Retina (tissue), 1 donor: Measurements from ENCODE around the gene CSTPP1.
A peak's percentile ranks its signal among the peaks of the same experiment; 100 is the strongest.

ENCODE experiments used
- DNase-seq: peaks from one replicate; pipeline ENCODE4 v3.0.0-alpha.2; 2016

CSTPP1 gene

DNA sequence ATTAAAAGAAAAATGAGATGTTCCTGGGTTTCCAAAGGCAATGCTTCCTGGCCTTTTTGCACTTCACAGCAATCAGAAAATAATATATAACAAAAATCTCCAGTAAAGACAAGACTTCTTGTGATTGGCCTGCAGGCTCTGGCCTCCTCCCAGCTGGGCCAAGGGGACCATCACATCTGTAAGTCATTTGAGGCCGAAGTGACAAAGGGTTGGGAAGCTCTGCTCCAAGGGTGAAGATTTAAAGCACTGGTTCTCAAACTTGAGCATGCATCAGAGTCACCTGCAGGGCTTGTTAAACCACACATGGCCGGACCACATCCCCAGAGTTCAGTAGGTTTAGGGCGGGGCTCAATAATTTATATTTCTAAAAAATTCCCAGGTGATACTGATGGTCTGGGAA lies 208.0 kb downstream of the CSTPP1 start:
- DNase-seq, result no peak

- no peak for DNase-seq
These were observed 210.7 kb downstream of the CSTPP1 start for GRCh38 chr11:47147250-47147649.

DNA sequence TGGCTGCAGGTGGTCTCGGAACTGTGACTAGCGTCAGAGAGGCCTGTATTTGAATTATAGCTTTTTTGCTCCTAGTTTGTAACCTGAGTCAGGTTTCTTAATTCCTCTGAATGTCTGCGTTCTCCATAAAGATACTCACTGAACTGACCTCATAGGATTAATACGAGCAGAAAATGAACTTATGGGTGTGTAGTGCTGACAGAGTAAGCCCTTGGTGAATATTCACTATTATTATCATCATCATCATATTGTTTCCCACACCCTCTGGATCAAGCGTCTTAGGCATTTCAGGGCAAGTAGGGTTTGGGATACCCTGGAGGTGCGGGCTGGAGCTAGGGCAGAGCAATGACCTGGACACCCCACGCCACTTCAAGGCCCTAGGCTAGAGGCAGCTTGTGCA lies 211.1 kb downstream of the CSTPP1 start:
- DNase-seq, result no peak

DNA sequence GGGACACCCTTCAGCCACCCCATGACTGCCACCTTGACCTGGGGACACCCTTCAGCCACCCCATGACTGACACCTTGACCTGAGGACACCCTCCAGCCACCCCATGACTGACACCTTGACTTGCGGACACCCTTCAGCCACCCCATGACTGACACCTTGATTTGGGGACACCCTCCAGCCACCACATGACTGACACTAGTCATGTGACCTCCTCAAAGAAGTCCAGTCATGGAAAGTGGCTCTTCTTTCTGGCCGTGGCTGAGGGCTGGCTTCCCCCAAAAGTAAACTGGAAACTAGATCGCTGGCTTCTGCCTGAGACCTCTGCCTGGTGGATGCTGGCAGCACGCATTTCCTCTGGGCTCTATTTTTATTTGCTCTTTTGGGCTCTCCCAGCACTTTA lies 211.7 kb downstream of the CSTPP1 start:
- DNase-seq, result no peak

DNA sequence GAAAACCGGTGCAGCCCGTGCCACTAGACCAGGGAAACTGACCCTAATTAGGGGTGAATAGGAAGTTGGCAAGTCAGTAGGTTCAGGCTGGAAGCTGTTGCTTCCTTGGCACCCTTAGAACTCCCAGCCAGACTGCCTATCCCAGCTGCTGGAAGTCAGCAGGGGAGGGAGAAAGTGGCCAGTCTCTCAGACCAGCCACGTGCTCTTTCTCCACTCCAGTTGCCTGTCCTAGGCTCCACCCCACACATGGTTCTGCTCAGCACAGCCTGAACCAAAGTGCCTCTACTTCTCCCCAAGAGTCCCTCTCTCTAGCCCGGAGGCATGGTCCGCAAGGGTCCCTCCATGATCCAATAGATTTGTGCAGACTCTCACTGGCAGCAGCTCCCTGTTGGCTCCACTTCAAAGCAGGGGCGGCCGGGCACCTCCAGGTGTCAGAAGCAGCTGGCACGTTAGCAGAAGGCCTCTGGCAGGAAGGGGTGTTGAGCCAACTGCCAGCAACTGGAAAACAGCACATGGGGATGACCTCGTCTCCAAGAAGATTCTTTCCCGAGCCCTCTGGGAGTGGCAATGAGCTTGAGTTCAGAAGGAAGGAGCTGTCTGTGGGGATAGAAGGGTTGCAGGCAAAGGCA lies 212.5 kb downstream of the CSTPP1 start:
- DNase-seq, result no peak

DNA sequence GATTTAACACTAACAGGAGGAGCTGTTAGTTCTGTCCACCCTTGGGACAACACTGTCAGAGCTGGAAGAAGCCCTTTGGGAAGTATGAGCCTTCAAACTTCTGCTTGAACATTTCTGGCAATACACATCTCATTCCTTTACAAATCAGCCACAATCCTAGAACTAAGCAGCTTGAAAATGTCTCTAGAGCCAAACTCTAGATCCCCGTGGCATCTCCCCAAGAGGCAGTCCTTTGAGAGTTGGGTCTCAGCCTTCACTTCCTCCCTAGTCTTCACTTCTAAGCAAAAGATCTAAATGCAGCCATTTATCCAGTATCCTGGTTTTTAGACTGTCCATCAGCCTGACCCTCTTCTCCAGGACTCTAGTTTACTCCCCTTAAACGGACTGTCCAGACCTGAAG lies 213.2 kb downstream of the CSTPP1 start:
- no peak for DNase-seq

DNA sequence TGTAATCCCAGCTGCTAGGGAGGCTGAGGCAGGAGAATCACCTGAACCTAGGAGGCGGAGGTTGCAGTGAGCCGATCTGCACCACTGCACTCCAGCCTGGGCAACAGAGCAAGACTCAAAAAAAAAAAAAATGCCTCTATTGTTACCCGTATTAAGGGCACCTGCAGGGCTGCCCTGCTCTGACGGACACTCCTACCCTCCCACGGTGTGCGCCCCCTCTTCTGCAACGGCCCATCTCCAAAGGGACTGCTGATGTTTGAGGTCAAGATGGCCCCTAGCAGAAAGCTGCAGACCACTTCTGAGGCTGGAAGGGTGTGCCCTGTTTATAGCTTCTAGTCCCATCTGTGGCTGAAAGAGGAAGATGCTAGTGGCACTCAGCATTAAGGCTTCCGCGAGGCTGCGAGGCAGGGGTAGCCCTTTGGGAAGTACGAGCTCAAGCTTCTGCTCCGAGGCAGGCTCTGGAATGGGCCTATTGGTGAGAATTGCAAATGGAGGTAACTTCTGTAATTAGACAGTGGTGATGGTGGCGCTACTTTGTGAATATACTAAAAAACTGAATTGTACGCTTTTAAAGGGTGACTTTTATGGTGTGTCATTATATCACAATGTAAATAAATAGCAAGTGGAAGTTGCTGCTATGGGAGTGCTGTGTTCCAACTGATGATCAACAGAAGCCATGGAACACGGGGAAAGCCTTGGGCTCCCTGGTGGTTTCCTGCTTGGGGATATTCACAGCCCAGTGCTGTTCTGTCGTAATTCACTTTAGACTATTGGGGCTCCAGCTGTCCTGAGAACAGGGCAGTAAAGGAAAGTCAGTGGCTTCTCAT lies 215.8 kb downstream of the CSTPP1 start:
- DNase-seq, result no peak

DNA sequence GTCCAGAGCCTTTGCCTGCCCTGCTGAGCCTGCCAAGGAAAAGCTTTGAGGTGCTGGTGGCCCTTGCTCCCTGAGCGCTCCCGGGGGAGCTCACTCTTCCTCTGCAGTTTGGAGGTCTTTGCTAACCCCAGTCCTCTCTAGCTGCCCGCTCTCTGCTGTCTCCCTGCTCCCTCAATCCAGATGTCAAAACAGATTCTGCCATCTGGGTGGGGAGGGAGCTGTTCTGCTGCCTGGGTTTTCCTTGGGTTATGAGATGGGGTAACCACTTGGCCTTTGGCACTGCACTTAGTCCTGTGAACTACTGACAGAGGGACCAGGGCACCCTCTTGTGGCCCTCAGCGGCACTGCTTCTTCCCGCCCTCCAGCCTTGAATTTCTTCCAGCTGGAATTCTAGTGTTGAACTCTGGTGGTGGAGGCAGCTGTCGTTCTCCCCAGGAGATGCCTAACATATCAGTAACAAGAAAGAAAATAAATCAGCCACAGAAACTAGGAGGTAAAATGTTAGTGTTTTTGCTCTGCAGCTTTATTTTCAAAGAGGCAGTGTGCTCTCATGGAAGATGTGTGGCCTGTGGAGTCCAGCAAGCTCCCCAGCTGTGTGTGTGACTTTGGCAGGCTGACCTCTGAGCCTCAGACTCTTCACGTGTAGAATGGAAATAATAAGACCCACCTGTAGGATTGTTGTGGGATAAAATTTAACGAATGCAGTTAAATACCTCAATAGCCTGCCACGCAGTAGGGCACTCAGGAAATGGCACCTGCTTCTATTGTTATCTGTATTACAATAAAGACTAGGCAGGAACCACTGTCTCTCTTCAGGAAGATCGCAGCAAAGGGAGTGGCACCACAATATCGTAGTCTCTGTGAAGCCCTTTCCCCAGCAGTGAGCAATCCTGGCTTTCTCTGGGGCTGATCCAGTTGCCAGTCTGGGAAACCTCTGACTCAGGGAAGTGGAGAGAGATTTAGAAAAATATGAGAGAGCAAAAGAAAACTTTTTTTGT lies 216.7 kb downstream of the CSTPP1 start:
- DNase-seq, result peak; percentile 87

DNA sequence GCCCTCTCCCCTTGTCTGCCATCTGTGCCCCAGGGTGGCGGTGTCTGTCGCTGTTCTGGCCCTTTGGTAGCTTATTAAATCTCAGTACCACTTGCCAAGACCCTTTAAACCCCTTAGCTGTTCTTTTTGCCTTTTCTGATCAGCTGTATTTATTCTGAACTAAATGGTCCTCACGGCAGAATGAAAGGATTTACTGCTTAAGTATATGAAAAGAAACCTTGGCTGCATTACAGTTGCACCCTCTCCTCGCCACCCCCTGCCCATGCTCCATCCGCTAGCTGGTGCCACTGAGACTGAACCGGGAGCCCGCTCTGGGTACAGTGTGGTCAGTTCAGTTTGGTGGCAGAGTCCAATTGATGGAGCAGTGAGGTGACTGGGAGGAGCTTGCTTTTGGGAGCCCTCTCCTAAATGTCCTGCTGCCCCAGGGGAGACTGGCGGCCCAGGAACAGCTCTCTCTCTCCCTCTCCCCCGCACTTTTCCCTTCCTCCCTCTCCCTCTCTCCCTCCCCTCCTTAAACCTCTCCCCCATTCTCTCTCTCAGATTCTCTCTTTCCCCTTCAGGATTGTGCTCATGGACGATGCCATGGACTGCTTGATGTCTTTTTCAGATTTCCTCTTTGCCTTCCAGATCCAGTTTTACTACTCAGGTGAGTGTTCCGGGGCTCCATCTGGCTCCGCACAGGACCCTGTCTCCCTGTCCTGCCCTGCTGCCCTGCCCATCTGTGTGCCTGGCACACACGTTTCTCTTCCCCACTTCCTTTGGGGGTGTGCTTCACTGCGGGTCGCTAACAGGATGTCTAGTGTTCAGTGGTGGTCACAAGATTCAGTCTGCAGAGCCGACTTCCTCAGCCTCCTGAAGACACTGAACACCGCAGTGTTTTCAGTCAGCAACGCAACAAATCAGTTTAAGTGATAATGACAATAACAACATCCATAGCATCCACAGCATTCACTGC lies 218.3 kb downstream of the CSTPP1 start:
- no peak for DNase-seq

- no peak for DNase-seq
These were observed 219.3 kb downstream of the CSTPP1 start for GRCh38 chr11:47155879-47156278.

- no peak for DNase-seq
These were observed 219.8 kb downstream of the CSTPP1 start for GRCh38 chr11:47156333-47156732.

DNA sequence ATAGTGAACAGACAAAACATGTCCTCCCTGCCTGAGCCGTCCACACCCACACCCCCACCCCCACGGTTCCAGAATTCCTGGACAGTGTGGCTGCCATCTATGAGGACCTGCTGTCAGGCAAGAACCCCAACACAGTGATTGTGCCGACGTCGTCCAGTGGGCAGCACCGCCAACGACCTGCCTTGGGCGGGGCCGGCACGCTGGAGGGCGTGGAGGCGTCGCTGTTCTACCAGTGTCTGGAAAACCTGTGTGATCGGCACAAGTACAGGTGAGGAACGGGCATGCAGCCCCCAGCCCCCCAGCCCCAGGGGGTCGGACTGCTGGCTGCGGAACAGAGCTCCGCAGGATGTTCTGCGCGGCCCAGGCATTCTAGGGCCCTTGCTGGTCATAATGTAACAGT lies 220.4 kb downstream of the CSTPP1 start:
- DNase-seq, result no peak

- DNase-seq, result no peak
These were observed 221.2 kb downstream of the CSTPP1 start for GRCh38 chr11:47157805-47158204.

DNA sequence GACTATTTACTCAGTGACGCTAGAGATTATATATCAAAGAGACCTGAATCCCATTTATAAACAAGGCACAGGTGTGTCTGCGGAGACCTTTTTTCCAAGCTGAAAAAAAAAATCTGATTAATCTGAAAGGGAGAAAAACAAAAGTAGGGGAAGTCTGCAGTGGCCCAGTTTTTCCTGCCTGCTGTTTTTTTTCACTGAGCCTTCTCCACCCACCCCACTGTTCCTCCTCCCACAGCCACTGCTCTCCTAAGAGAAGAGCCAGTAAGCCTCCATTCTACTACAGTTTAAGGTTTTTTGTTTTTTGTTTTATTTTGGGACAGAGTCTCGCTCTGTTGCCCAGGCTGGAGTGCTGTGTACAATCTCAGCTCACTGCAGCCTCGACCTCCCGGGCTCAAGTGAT lies 221.7 kb downstream of the CSTPP1 start:
- no peak for DNase-seq

GRCh38 chr11:47160753-47161133 lies 224.2 kb downstream of the CSTPP1 start:
- DNase-seq, result no peak

GRCh38 chr11:47161134-47161854 lies 224.7 kb downstream of the CSTPP1 start:
- peak; percentile 71 for DNase-seq

DNA sequence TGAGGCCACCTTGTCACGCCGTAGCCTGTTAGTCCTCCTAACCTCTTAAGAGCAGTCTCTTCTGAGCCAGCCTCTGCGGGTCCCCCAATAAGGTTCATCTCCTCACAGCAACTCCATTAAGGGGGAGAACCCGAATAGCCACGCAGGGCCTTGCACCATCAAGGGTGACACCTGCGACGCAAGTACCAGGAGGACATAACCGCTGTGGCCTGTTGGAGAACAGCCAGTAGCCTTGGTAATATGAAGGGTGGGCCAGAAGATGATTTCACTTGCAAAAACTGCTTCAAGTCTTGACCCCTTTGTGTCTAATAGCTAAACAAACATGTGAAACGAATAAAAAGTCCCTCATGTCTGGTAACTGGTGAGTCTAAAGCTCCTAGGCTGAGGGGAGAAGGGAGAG lies 225.3 kb downstream of the CSTPP1 start:
- no peak for DNase-seq

- DNase-seq, result no peak
These were observed 225.9 kb downstream of the CSTPP1 start for GRCh38 chr11:47162426-47162825.

DNA sequence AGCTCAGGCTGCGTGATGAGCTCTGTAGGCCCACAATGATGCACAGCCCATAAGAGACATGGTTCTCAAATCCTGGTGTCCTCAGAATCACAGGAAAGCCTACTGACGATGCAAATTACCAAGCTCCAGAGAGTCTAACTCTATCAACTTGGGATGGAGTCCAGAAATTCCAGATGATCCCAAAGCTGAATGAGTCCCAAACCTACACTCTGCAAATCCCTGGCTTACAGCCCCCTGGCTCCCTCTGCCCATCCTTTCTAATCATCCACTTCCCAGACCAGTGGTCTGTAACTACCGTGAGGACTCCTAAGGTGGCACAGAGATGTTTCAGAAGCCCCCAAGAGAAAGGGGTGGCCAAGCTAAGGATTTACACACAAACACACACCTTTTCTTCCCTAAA lies 226.6 kb downstream of the CSTPP1 start:
- DNase-seq, result no peak

- DNase-seq, result no peak
These were observed 227.3 kb downstream of the CSTPP1 start for GRCh38 chr11:47163898-47164297.

- DNase-seq, result no peak
These were observed 227.8 kb downstream of the CSTPP1 start for GRCh38 chr11:47164321-47164720.
